Putamen (tissue), 1 donor: ENCODE measurements around the gene GLOD5.
"Not testable (repeated sequence)": the region's sequence is repeated elsewhere in the genome, so short reads cannot be mapped to it uniquely, and the experiment has no call there.

ENCODE experiments used
- DNase-seq: peaks from one replicate; pipeline ENCODE4 v3.0.0-alpha.2; 2016; ENCODE audit warnings: low spot score

The GLOD5 gene

GRCh38 chrX:48794340-48794910 is 32.9 kb downstream of the GLOD5 start:
- no peak for DNase-seq

- no peak for DNase-seq
Observed at GRCh38 chrX:48794911-48795515, 33.5 kb downstream of the GLOD5 start.

- DNase-seq, result no peak
Observed at GRCh38 chrX:48798318-48798717, 36.8 kb downstream of the GLOD5 start.

DNA sequence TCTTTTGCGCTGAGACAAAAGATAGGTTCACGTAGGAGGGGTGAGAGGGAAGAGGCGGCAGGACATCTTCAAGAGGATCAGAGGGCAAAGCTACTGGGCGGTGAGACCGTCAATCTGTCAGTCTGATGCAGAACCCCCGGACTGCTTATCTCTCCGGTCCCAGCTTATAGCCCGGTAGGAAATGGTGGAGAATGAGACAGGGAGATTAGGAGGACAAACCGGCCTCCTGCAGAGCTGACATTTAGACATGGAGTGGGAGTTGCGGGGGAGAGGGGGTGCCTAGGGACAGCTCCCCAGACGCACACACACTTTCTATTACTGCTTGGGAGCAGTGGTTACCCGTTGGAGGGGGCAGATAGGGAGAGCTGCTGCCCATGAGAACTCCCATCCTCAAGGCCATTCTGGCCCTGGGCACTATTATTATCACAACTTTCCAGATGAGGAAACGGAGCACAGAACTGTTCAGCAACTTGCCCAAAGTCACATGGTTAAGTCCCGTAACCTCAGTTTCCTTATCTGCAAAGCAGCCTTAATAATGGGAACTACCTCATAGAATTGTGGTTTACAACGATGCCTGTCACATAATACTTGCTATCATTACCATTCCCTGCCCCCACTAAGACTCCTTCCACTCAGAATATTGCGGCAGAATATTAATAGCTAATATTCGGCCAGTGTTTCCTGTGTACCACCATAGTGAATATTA is 39.2 kb downstream of the GLOD5 start:
- no peak for DNase-seq

- DNase-seq, result peak; percentile 98
Observed at GRCh38 chrX:48801280-48802088, 39.9 kb downstream of the GLOD5 start, which contains the start of gene HDAC6. HDAC6 (plus strand) TSS chrX:48802067; CDS start chrX:48802693, 626 bp downstream.

DNA sequence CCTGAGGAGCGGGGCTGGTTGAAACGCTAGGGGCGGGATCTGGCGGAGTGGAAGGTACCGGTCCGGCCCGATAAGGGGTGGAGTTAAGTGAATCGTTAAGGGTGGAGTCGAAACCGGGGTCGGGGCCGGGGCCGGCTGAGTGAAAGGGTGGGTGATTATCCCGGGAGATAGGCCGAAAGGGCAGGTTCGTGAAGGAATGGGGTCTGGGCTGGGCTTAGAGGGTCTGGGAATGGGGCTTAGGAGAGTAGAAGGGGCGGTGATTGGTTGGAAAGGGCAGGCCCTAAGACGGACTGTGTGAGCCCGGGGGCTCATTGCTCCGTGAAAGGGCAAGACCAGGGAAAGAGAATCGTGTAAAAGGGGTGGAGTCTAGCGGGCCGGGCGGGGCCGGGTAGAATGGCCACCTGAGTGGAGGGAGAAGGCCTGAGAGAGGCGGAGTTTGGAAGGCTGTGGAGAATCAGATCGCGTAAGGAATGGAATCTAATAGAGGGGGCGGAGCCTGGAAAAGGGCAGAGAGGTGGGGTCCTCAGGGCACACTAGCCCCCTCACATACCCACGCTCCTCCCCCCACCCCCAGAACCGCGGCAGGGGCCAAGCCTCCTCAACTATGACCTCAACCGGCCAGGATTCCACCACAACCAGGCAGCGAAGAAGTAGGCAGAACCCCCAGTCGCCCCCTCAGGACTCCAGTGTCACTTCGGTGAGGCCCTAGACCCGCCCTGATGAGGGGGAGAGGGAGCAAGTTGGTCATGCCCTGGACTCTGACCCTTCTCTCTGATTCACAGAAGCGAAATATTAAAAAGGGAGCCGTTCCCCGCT is 40.8 kb downstream of the GLOD5 start:
- DNase-seq, result no peak

DNA sequence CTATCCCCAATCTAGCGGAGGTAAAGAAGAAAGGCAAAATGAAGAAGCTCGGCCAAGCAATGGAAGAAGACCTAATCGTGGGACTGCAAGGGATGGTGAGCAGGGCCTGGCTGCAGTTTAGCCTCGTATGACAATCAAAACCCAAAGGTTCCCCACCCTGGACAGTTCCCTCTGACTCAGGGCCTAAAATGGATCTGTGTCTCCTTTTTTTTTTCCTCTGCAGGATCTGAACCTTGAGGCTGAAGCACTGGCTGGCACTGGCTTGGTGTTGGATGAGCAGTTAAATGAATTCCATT is 41.3 kb downstream of the GLOD5 start:
- DNase-seq, result no peak

DNA sequence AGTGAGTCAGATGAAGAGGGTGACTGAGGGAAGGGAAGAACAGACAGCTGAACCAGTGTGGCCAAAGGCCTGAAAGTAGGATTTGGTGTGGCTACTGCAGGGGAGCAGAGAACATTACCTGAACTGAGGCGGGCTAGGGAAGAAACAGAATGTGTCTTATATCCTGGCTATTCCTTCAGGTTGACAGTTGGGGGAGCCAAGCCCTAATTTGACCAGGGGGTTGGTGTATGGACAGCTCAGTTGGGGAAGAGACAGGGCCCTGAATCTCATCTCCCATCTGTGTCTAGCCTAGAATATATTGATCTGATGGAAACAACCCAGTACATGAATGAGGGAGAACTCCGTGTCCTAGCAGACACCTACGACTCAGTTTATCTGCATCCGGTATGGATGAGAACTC is 44.5 kb downstream of the GLOD5 start:
- DNase-seq, result no peak

GRCh38 chrX:48813644-48814043 is 52.1 kb downstream of the GLOD5 start:
- no peak for DNase-seq

DNA sequence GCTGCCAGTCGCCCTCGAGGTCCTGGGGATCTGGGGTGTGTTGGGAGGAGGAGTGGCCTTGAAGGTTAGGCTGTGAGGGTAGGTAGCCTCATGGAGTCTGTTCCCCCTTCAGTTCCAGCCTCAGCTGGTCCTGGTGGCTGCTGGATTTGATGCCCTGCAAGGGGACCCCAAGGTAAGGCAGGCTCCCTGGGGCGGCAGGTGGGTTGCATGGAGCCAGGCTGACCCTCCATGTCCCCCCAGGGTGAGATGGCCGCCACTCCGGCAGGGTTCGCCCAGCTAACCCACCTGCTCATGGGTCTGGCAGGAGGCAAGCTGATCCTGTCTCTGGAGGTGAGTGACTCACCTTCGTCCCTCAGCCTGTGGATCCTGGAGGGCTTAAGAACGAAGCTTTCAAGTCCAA is 53.2 kb downstream of the GLOD5 start:
- no peak for DNase-seq

GRCh38 chrX:48815266-48815665 is 53.7 kb downstream of the GLOD5 start:
- DNase-seq, result no peak

- no peak for DNase-seq
Observed at GRCh38 chrX:48816014-48816810, 54.7 kb downstream of the GLOD5 start.

GRCh38 chrX:48818098-48818497 is 56.6 kb downstream of the GLOD5 start:
- no peak for DNase-seq

- no peak for DNase-seq
Observed at GRCh38 chrX:48818866-48819265, 57.3 kb downstream of the GLOD5 start.

- not testable (repeated sequence) for DNase-seq
Observed at GRCh38 chrX:48819394-48819793, 57.8 kb downstream of the GLOD5 start.

DNA sequence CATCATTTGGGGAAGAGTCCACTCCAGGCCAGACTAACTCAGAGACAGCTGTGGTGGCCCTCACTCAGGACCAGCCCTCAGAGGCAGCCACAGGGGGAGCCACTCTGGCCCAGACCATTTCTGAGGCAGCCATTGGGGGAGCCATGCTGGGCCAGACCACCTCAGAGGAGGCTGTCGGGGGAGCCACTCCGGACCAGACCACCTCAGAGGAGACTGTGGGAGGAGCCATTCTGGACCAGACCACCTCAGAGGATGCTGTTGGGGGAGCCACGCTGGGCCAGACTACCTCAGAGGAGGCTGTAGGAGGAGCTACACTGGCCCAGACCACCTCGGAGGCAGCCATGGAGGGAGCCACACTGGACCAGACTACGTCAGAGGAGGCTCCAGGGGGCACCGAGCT is 61.5 kb downstream of the GLOD5 start:
- no peak for DNase-seq
